SK-N-MC (cell line): ENCODE results near the gene GFOD2.

Experiments used
- EZH2 ChIP-seq: fragments of 200-600 bp; sonication (generic); IDR thresholded peaks from one replicate; pipeline ENCODE4 v1.6.1; 2017; ENCODE audit warnings: antibody characterized with exemption
- FOXP2 ChIP-seq: optimal IDR thresholded peaks from 2 replicates; pipeline ENCODE3; 2011; ENCODE audit warnings: mild to moderate bottlenecking, moderate library complexity; ENCODE audit not compliant: insufficient read depth; ENCODE audit errors: extremely low read length, control extremely low read depth
- POLR2AphosphoS5 ChIP-seq: IDR thresholded peaks from 2 replicates; pipeline ENCODE4 v1.6.1; 2012; ENCODE audit warnings: mild to moderate bottlenecking, low read depth, low read length, borderline replicate concordance

DNA sequence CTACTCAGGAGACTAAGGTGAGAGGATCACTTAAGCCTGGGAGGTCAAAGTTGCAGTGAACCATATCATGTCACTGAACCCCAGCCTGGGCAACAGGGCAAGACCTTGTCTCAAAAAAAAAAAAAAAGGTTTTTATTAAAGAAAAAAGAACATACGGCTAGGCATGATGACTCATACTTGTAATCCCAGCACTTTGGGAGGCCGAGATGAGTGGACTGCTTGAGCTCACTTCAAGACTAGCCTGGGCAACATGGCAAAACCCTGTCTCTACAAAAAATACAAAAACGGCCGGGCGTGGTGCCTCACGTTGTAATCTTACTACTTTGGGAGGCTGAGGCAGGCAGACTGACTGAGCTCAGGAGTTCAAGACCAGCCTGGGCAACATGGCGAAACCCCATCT is 48.8 kb upstream of the GFOD2 start:
- TF ChIP-seq EZH2 (no peak), POLR2AphosphoS5 (no peak), FOXP2 (no peak)
